HepG2 (cell line): Measurements from ENCODE around the gene LDLRAD4. TPM values are rescaled to one million over a fixed set of nuclear protein-coding genes. Genes with fewer than 3 reads are reported as not detected.

ENCODE experiments used
- CCDC6 ChIP-seq: sonication (generic); formaldehyde crosslinking; IDR thresholded peaks from 2 replicates; pipeline ENCODE4 v1.8.1; 2022; ENCODE audit warnings: mild to moderate bottlenecking, missing genetic modification reagents, moderate library complexity
- GFI1 ChIP-seq: sonication (generic); formaldehyde crosslinking; IDR thresholded peaks from 2 replicates; pipeline ENCODE4 v1.5.0; 2020; ENCODE audit warnings: missing genetic modification reagents, mild to moderate bottlenecking, borderline replicate concordance
- HNF4A ChIP-seq: sonication (generic); formaldehyde crosslinking; IDR thresholded peaks from 2 replicates; pipeline ENCODE4 v1.4.0; 2020; ENCODE audit warnings: missing genetic modification reagents
- HNRNPUL1 ChIP-seq: fragments of 200-400 bp; formaldehyde crosslinking; IDR thresholded peaks from 2 replicates; pipeline ENCODE4 v1.6.1; 2017; ENCODE audit warnings: low read depth, mild to moderate bottlenecking, low read length, moderate library complexity
- MAFF ChIP-seq: IDR thresholded peaks from 2 replicates; pipeline ENCODE4 v1.6.1; 2011; ENCODE audit warnings: low read depth, low read length, improper control_type of control experiment
- PRDM4 ChIP-seq: sonication (generic); formaldehyde crosslinking; IDR thresholded peaks from 2 replicates; pipeline ENCODE4 v1.9.0; 2021; ENCODE audit warnings: missing genetic modification reagents, borderline replicate concordance
- RBFOX2 ChIP-seq: fragments of 200-400 bp; formaldehyde crosslinking; IDR thresholded peaks from 2 replicates; pipeline ENCODE4 v1.6.1; 2017; ENCODE audit warnings: low read depth, mild to moderate bottlenecking, low read length
- SALL1 ChIP-seq: sonication (generic); formaldehyde crosslinking; IDR thresholded peaks from 2 replicates; pipeline ENCODE4 v1.8.0; 2022; ENCODE audit warnings: mild to moderate bottlenecking, missing genetic modification reagents
- SMARCE1 ChIP-seq: fragments of 450-650 bp; IDR thresholded peaks from 2 replicates; pipeline ENCODE4 v1.6.1; 2017; ENCODE audit warnings: borderline replicate concordance
- SNAPC5 ChIP-seq: sonication (generic); formaldehyde crosslinking; IDR thresholded peaks from 2 replicates; pipeline ENCODE4 v1.8.1; 2023; ENCODE audit warnings: mild to moderate bottlenecking, missing genetic modification reagents, borderline replicate concordance
- TFDP2 ChIP-seq: sonication (generic); formaldehyde crosslinking; IDR thresholded peaks from 2 replicates; pipeline ENCODE4 v1.4.0; 2020; ENCODE audit warnings: missing genetic modification reagents
- ZMYM4 ChIP-seq: sonication (generic); formaldehyde crosslinking; IDR thresholded peaks from 2 replicates; pipeline ENCODE4 v1.8.1; 2023; ENCODE audit warnings: mild to moderate bottlenecking, missing genetic modification reagents
- ZNF142 ChIP-seq: sonication (generic); formaldehyde crosslinking; IDR thresholded peaks from 2 replicates; pipeline ENCODE4 v1.4.0; 2020; ENCODE audit warnings: missing genetic modification reagents
- ZNF143 ChIP-seq: sonication (generic); formaldehyde crosslinking; IDR thresholded peaks from 2 replicates; pipeline ENCODE4 v1.4.0; 2020; ENCODE audit warnings: missing genetic modification reagents
- ZNF275 ChIP-seq: sonication (generic); formaldehyde crosslinking; IDR thresholded peaks from 2 replicates; pipeline ENCODE4 v1.8.0; 2022; ENCODE audit warnings: missing genetic modification reagents, mild to moderate bottlenecking, inconsistent platforms, borderline replicate concordance
- ZNF547 ChIP-seq: sonication (generic); formaldehyde crosslinking; IDR thresholded peaks from 2 replicates; pipeline ENCODE4 v1.5.1; 2020; ENCODE audit warnings: mild to moderate bottlenecking, missing genetic modification reagents
- ZNF660 ChIP-seq: sonication (generic); formaldehyde crosslinking; IDR thresholded peaks from 2 replicates; pipeline ENCODE4 v1.5.1; 2020; ENCODE audit warnings: mild to moderate bottlenecking, low read depth, missing genetic modification reagents, borderline replicate concordance
- polyA plus RNA-seq, 8 experiments: library from polyadenylated mRNA; depleted of rRNA in 3 of 8; stranded (reverse) in 7 of 8; unstranded in 1 of 8; fragments of >200 nt; fragmentation: Illumina TruSeq in 4 of 8; extraction: Trizol in 4 of 8; gene quantifications; 2 replicates each; pipeline versions ENCODE4 v1.2.1 to v1.2.3, GENCODE V29; 2011 to 2016; ENCODE audit warnings: low read depth in 4 of 8, missing spikeins in 1 of 8, mixed read lengths in 1 of 8; ENCODE audit not compliant: insufficient read depth in 1 of 8
- total RNA-seq, 5 experiments: library from RNA; depleted of rRNA; stranded (reverse); fragments of >200 nt; fragmentation: Illumina TruSeq; extraction: Trizol; gene quantifications; 2 replicates each; pipeline ENCODE4 v1.2.3, GENCODE V29; 2016; ENCODE audit warnings: low read depth in 1 of 5

Gene LDLRAD4
- total and polyA plus RNA-seq, 2 of the 13 experiments (the other 11 are each of a cell fraction or from before 2014, with no cell fraction given), result 13.6 to 20.9 TPM

- TF ChIP-seq ZNF275 (no peak), PRDM4 (CRISPR knock-in tag) (no peak), SNAPC5 (CRISPR knock-in tag) (no peak), ZNF143 (CRISPR knock-in tag) (no peak), GFI1 (CRISPR knock-in tag) (0 out of 2 replicates have a peak, but pooled peaks have one; percentile 55), SMARCE1 (no peak), ZNF660 (CRISPR knock-in tag) (no peak), HNRNPUL1 (no peak), ZNF142 (CRISPR knock-in tag) (no peak), TFDP2 (CRISPR knock-in tag) (no peak), MAFF (no peak), SALL1 (CRISPR knock-in tag) (peak; percentile 79), ZMYM4 (CRISPR knock-in tag) (peak; percentile 57), ZNF547 (no peak), HNF4A (CRISPR knock-in tag) (peak; percentile 91), RBFOX2 (no peak), CCDC6 (no peak)
Measured at GRCh38 chr18:13338318-13338717, 119.8 kb downstream of the LDLRAD4 start (continued).
